ENCODE results near the gene DNAH14. TPM values are rescaled to one million over a fixed set of nuclear protein-coding genes. Genes with fewer than 3 reads are reported as not detected.
"Not testable (repeated sequence)": the region's sequence is repeated elsewhere in the genome, so short reads cannot be mapped to it uniquely, and the experiment has no call there.

The DNAH14 gene
- polyA plus RNA-seq, 6 donors from 2014 or later = 0.12 to 0.43 TPM; not detected in 4

DNA sequence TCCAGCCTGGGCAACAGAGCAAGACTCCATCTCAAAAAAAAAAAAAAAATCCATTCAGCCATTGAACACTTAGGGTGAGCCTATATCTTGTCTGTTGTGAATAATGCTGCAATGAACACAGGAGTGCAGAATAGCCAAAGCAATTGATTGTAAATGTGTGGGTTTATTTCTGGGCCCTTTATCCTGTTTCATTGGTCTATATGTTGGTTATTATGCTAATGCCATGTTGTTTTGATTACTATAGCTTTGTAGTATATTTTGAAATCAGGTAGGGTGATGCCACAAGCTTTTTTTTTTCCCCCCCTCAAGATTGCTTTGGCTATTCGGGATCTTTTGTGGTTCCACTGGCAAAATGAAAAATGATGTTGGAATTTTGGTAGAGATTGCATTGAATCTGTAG is 330.8 kb downstream of the DNAH14 start:
- Mint-ChIP-seq H3K4me1 (no peaks in the 10 kb centered on the region), H3K4me3 (no peak overlapping the region), H3K36me3 (no peaks in the 10 kb centered on the region), H3K27me3 (peaks cover 0 to 8% (median 2%) of the 10 kb centered on the region in 3 donors), H3K9me3 (peaks cover 0 to 12% (median 4%) of the 10 kb centered on the region in 7 donors), H3K27ac (no peak overlapping the region)
- DNase-seq (no peak), ATAC-seq (ENCODE audit: low read depth in 2 of 2) (no peak)

- Mint-ChIP-seq H3K4me1 (no peaks in the 10 kb centered on the region), H3K4me3 (no peak overlapping the region), H3K27ac (no peak overlapping the region), H3K27me3 (peaks cover 6 to 15% (median 8%) of the 10 kb centered on the region in 3 donors), H3K36me3 (peaks cover 10 to 11% of the 10 kb centered on the region in 2 donors), H3K9me3 (peaks cover 11 to 37% (median 23%) of the 10 kb centered on the region in 7 donors)
- no peak for DNase-seq
- no peak for ATAC-seq (ENCODE audit: low read depth in 2 of 2)
Observed at GRCh38 chr1:225277445-225277844, 348.0 kb downstream of the DNAH14 start.

DNA sequence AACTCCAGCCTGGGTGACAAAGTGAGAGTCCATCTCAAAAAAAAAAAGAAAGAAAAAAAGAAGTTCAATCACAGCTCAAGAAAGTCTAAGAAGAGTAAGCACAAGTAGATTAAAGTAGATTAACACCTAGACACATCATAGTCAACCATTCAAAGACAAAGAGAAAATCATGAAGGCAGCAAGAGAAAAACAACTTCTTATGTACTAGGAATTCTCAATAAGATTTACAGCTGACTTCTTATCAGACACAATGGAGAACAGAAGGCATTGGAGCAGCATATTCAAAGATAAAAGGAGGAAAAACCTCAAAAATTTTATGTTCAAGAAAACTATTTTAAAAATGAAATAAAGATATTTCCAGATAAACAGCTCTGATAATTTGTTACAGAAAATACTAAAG is 351.1 kb downstream of the DNAH14 start:
- Mint-ChIP-seq H3K4me3 (peak overlapping the region in 1 of 8 donors; percentile 21), H3K36me3 (peaks cover 10 to 11% of the 10 kb centered on the region in 2 donors), H3K9me3 (peaks cover 11 to 37% (median 22%) of the 10 kb centered on the region in 7 donors), H3K4me1 (no peaks in the 10 kb centered on the region), H3K27ac (no peak overlapping the region), H3K27me3 (peaks cover 4 to 15% (median 6%) of the 10 kb centered on the region in 3 donors)
- ATAC-seq (ENCODE audit: low read depth in 2 of 2) = no peak
- DNase-seq = no peak

GRCh38 chr1:225290244-225290643 is 360.8 kb downstream of the DNAH14 start:
- Mint-ChIP-seq H3K4me3 (no peak overlapping the region), H3K27me3 (peaks cover 0 to 26% (median 11%) of the 10 kb centered on the region in 3 donors), H3K27ac (no peak overlapping the region), H3K36me3 (peaks cover 6 to 12% of the 10 kb centered on the region in 2 donors), H3K4me1 (no peaks in the 10 kb centered on the region), H3K9me3 (peaks cover 5 to 33% (median 26%) of the 10 kb centered on the region in 7 donors)
- ATAC-seq (ENCODE audit: low read depth in 2 of 2) = no peak
- DNase-seq = no peak

DNA sequence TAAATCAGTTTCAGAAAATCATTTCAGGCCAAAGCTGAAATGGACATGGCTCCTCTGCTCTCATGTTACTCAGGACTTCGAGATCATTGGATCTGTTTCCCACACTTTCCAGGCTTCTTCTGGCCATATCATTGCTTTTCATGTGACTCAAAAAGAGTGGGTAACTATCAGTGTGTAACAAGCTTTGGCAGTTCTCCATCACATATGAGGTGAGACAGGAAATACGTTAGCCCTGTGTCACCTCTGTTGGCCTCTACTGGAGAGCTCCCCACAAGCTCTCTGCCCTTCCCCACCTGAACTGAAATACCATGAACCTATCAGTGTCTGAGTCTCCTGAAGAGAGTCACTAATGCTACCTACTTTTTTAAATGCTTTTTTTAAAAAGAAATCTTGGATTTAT is 370.1 kb downstream of the DNAH14 start:
- H3K4me3 Mint-ChIP-seq = no peak overlapping the region
- no peak for ATAC-seq (ENCODE audit: low read depth in 2 of 2)
- peaks cover 16 to 23% of the 10 kb centered on the region in 2 donors for H3K36me3 Mint-ChIP-seq
- no peak for DNase-seq
- H3K27ac Mint-ChIP-seq = peak overlapping the region in 1 of 6 donors; percentile 77
- no peaks in the 10 kb centered on the region for H3K4me1 Mint-ChIP-seq
- peaks cover 0 to 37% (median 12%) of the 10 kb centered on the region in 3 donors for H3K27me3 Mint-ChIP-seq
- H3K9me3 Mint-ChIP-seq = peaks cover 8 to 33% (median 23%) of the 10 kb centered on the region in 7 donors

GRCh38 chr1:225300381-225300780 is 370.9 kb downstream of the DNAH14 start:
- H3K9me3 Mint-ChIP-seq = peaks cover 1 to 25% (median 17%) of the 10 kb centered on the region in 7 donors
- peaks cover 10 to 16% of the 10 kb centered on the region in 2 donors for H3K36me3 Mint-ChIP-seq
- no peaks in the 10 kb centered on the region for H3K4me1 Mint-ChIP-seq
- H3K27ac Mint-ChIP-seq = peak overlapping the region in 1 of 6 donors; percentile 17
- no peak overlapping the region for H3K4me3 Mint-ChIP-seq
- H3K27me3 Mint-ChIP-seq = peaks cover 0 to 30% (median 12%) of the 10 kb centered on the region in 3 donors
- DNase-seq (no peak), ATAC-seq (ENCODE audit: low read depth in 2 of 2) (no peak)

- ATAC-seq (ENCODE audit: low read depth in 2 of 2) (no peak), DNase-seq (no peak)
- Mint-ChIP-seq H3K27ac (no peak overlapping the region), H3K9me3 (peaks cover 0 to 2% (median 0%) of the 10 kb centered on the region in 7 donors), H3K36me3 (no peaks in the 10 kb centered on the region), H3K4me3 (no peak overlapping the region), H3K4me1 (no peaks in the 10 kb centered on the region), H3K27me3 (peaks cover 0 to 6% (median 0%) of the 10 kb centered on the region in 3 donors)
Observed at GRCh38 chr1:225304996-225305395, 375.5 kb downstream of the DNAH14 start.

DNA sequence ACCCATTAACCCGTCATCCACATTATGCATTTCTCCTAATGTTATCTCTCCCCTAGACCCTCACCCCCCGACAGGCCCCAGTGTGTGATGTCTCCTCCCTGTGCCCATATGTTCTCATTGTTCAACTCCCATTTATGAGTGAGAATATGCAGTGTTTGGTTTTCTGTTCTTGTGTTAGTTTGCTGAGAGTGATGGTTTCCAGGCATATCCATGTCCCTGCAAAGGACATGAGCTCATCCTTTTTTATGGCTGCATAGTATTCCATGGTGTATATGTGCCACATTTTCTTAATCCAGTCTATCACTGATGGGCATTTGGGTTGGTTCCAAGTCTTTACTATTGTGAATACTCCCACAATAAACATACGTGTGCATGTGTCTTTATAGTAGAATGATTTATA is 381.1 kb downstream of the DNAH14 start:
- H3K4me1 Mint-ChIP-seq; H3K27ac Mint-ChIP-seq; ATAC-seq (ENCODE audit: low read depth in 2 of 2); DNase-seq; H3K4me3 Mint-ChIP-seq: not testable (repeated sequence)
- Mint-ChIP-seq H3K27me3 (peaks cover 0 to 20% (median 0%) of the 10 kb centered on the region in 3 donors), H3K9me3 (peaks cover 0 to 11% (median 7%) of the 10 kb centered on the region in 7 donors), H3K36me3 (peaks cover 0 to 12% of the 10 kb centered on the region in 2 donors)

GRCh38 chr1:225318706-225319575 is 389.5 kb downstream of the DNAH14 start:
- H3K9me3 Mint-ChIP-seq = peaks cover 0 to 8% (median 0%) of the 10 kb centered on the region in 7 donors
- DNase-seq (peak; percentile 4), ATAC-seq (ENCODE audit: low read depth in 2 of 2) (peak; percentile 30 to 40)
- peaks cover 0 to 3% (median 0%) of the 10 kb centered on the region in 3 donors for H3K4me1 Mint-ChIP-seq
- peaks cover 0 to 13% (median 6%) of the 10 kb centered on the region in 3 donors for H3K27me3 Mint-ChIP-seq
- H3K27ac Mint-ChIP-seq = peak overlapping the region in 1 of 6 donors; percentile 36
- H3K4me3 Mint-ChIP-seq = no peak overlapping the region
- H3K36me3 Mint-ChIP-seq = peaks cover 0 to 12% of the 10 kb centered on the region in 2 donors

- peak overlapping the region in 1 of 6 donors; percentile 17 for H3K27ac Mint-ChIP-seq
- H3K27me3 Mint-ChIP-seq = peaks cover 0 to 8% (median 6%) of the 10 kb centered on the region in 3 donors
Observed at GRCh38 chr1:225319871-225320270, 390.4 kb downstream of the DNAH14 start.

DNA sequence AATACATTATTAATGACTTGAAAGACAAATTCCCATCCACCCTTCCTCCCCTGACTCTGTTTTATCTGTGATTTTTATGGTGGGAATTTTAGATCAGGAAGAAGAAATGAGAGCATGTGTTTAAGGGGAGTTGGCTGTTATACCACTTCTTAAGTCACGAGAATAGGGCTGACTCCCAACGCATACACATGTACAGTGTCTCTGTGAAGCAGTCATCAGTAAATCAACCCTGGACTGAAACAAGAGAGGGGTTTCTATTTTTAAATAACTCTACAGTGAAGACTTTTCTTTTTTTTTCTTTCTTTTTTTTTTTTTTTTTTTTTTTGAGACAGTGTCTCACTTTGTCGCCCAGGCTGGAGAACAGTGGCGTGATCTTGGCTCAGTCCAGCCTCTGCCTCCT is 392.3 kb downstream of the DNAH14 start:
- H3K27me3 Mint-ChIP-seq = no peaks in the 10 kb centered on the region
- DNase-seq = no peak
- H3K9me3 Mint-ChIP-seq = no peaks in the 10 kb centered on the region
- no peak overlapping the region for H3K4me3 Mint-ChIP-seq
- no peak for ATAC-seq (ENCODE audit: low read depth in 2 of 2)
- H3K4me1 Mint-ChIP-seq = peaks cover 0 to 3% (median 0%) of the 10 kb centered on the region in 3 donors
- no peaks in the 10 kb centered on the region for H3K36me3 Mint-ChIP-seq
- no peak overlapping the region for H3K27ac Mint-ChIP-seq

More at GRCh38 chr1:225319871-225320270, 390.4 kb downstream of the DNAH14 start:
- Mint-ChIP-seq H3K4me1 (peaks cover 0 to 3% (median 0%) of the 10 kb centered on the region in 3 donors), H3K36me3 (peaks cover 0 to 5% of the 10 kb centered on the region in 2 donors), H3K4me3 (no peak overlapping the region), H3K9me3 (peaks cover 0 to 7% (median 0%) of the 10 kb centered on the region in 7 donors)
- ATAC-seq (ENCODE audit: low read depth in 2 of 2) (no peak), DNase-seq (no peak)

- Mint-ChIP-seq H3K4me3 (no peak overlapping the region), H3K27ac (no peak overlapping the region), H3K9me3 (peaks cover 0 to 2% (median 0%) of the 10 kb centered on the region in 7 donors), H3K36me3 (no peaks in the 10 kb centered on the region), H3K4me1 (no peaks in the 10 kb centered on the region), H3K27me3 (no peaks in the 10 kb centered on the region)
- no peak for DNase-seq
- ATAC-seq (ENCODE audit: low read depth in 2 of 2) = no peak
Observed at GRCh38 chr1:225329041-225329440, 399.6 kb downstream of the DNAH14 start.

- not testable (repeated sequence) for H3K4me1 Mint-ChIP-seq; DNase-seq; ATAC-seq (ENCODE audit: low read depth in 2 of 2); H3K4me3 Mint-ChIP-seq; H3K9me3 Mint-ChIP-seq; H3K36me3 Mint-ChIP-seq; H3K27ac Mint-ChIP-seq; H3K27me3 Mint-ChIP-seq
Observed at GRCh38 chr1:225329996-225330395, 400.5 kb downstream of the DNAH14 start.

DNA sequence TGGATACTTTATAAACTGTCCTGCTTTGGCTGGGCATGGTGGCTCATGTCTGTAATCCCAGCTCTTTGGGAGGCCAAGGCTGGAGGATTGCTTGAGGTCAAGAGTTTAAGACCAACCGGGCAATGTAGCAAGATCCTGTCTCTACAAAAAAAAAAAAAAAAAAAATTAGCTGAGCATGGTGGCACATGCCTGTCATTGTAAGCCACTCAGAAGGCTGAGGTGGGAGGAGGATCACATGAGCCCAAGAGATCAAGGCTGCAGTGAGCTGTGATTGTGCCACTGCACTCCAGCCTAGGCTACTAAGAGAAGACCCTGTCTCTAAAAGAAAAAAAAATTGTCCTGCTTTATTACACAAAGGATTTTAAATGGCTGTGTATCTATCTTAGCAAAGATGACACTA is 403.2 kb downstream of the DNAH14 start:
- no peaks in the 10 kb centered on the region for H3K4me1 Mint-ChIP-seq
- no peak overlapping the region for H3K4me3 Mint-ChIP-seq
- ATAC-seq (ENCODE audit: low read depth in 2 of 2) (no peak), DNase-seq (no peak)
- H3K36me3 Mint-ChIP-seq = no peaks in the 10 kb centered on the region
- no peaks in the 10 kb centered on the region for H3K9me3 Mint-ChIP-seq
- H3K27ac Mint-ChIP-seq = no peak overlapping the region
- H3K27me3 Mint-ChIP-seq = no peaks in the 10 kb centered on the region

Data from naive B cell (primary cell).